ENCODE measurements around the gene GHRL.

GRCh38 chr3:10259036-10259435 is 33.7 kb downstream of the GHRL start:
- TF ChIP-seq, protein P1, sequence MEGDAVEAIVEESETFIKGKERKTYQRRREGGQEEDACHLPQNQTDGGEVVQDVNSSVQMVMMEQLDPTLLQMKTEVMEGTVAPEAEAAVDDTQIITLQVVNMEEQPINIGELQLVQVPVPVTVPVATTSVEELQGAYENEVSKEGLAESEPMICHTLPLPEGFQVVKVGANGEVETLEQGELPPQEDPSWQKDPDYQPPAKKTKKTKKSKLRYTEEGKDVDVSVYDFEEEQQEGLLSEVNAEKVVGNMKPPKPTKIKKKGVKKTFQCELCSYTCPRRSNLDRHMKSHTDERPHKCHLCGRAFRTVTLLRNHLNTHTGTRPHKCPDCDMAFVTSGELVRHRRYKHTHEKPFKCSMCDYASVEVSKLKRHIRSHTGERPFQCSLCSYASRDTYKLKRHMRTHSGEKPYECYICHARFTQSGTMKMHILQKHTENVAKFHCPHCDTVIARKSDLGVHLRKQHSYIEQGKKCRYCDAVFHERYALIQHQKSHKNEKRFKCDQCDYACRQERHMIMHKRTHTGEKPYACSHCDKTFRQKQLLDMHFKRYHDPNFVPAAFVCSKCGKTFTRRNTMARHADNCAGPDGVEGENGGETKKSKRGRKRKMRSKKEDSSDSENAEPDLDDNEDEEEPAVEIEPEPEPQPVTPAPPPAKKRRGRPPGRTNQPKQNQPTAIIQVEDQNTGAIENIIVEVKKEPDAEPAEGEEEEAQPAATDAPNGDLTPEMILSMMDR (IDR thresholded peaks at IDR 0.05 in 2 of 3, conservative IDR thresholded peaks at IDR 0.05 in 1 of 3; ENCODE audit: borderline replicate concordance in 1 of 3, insufficient read depth in 1 of 3, low read depth in 2 of 3, low read length in 2 of 3), result no peak
- TF ChIP-seq, protein P2, sequence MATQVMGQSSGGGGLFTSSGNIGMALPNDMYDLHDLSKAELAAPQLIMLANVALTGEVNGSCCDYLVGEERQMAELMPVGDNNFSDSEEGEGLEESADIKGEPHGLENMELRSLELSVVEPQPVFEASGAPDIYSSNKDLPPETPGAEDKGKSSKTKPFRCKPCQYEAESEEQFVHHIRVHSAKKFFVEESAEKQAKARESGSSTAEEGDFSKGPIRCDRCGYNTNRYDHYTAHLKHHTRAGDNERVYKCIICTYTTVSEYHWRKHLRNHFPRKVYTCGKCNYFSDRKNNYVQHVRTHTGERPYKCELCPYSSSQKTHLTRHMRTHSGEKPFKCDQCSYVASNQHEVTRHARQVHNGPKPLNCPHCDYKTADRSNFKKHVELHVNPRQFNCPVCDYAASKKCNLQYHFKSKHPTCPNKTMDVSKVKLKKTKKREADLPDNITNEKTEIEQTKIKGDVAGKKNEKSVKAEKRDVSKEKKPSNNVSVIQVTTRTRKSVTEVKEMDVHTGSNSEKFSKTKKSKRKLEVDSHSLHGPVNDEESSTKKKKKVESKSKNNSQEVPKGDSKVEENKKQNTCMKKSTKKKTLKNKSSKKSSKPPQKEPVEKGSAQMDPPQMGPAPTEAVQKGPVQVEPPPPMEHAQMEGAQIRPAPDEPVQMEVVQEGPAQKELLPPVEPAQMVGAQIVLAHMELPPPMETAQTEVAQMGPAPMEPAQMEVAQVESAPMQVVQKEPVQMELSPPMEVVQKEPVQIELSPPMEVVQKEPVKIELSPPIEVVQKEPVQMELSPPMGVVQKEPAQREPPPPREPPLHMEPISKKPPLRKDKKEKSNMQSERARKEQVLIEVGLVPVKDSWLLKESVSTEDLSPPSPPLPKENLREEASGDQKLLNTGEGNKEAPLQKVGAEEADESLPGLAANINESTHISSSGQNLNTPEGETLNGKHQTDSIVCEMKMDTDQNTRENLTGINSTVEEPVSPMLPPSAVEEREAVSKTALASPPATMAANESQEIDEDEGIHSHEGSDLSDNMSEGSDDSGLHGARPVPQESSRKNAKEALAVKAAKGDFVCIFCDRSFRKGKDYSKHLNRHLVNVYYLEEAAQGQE (IDR thresholded peaks at IDR 0.05; ENCODE audit: low read depth), result no peak
- TF ChIP-seq TCF7L2 (IDR thresholded peaks at IDR 0.05; ENCODE audit: borderline replicate concordance, extremely low read depth, insufficient read depth, insufficient read length) (no peak), EZH2 (IDR thresholded peaks at IDR 0.05) (no peak)

All from HCT116 (cell line).